SK-N-SH treated with all-trans-retinoic acid at 6 μM for 48 hours (cell line): ENCODE results near the gene ALG10.
"Not testable (repeated sequence)": the region's sequence is repeated elsewhere in the genome, so short reads cannot be mapped to it uniquely, and the experiment has no call there.

Source experiments
- ATAC-seq: fragments of 200-7000 bp; cut with Tn5 transposase; 3 replicates; pipeline ENCODE4 v1.9.1; 2020; ENCODE audit warnings: mild to moderate bottlenecking, moderate library complexity
- BACH2 ChIP-seq: fragments of 250-450 bp; sonication (Bioruptor Pico); IDR thresholded peaks from 2 replicates; pipeline ENCODE4 v1.9.0; 2021; ENCODE audit warnings: mild to moderate bottlenecking, borderline replicate concordance
- CREB5 ChIP-seq: fragments of 250-450 bp; sonication (Bioruptor Pico); IDR thresholded peaks from 2 replicates; pipeline ENCODE4 v1.5.1; 2020; ENCODE audit warnings: low read depth, mild to moderate bottlenecking, moderate library complexity
- CSRNP3 ChIP-seq: fragments of 250-450 bp; sonication (Bioruptor Pico); IDR thresholded peaks from 2 replicates; pipeline ENCODE4 v1.5.1; 2021; ENCODE audit warnings: mild to moderate bottlenecking, moderate library complexity
- ESRRG ChIP-seq: fragments of 250-450 bp; sonication (Bioruptor Pico); IDR thresholded peaks from 2 replicates; pipeline ENCODE4 v1.6.1; 2021; ENCODE audit warnings: mild to moderate bottlenecking
- GLIS3 ChIP-seq: fragments of 250-450 bp; sonication (Bioruptor Pico); IDR thresholded peaks from 2 replicates; pipeline ENCODE4 v1.5.0; 2020; ENCODE audit warnings: mild to moderate bottlenecking, moderate library complexity
- ISL1 ChIP-seq: fragments of 250-450 bp; sonication (Bioruptor Pico); IDR thresholded peaks from 2 replicates; pipeline ENCODE4 v2.1.2; 2022; ENCODE audit warnings: mild to moderate bottlenecking, moderate library complexity
- OSR1 ChIP-seq: fragments of 250-450 bp; sonication (Bioruptor Pico); IDR thresholded peaks from 2 replicates; pipeline ENCODE4 v1.8.0; 2022; ENCODE audit warnings: moderate library complexity, mild to moderate bottlenecking, inconsistent platforms
- PPARA ChIP-seq: fragments of 250-450 bp; sonication (Bioruptor Pico); IDR thresholded peaks from 2 replicates; pipeline ENCODE4 v1.5.0; 2020; ENCODE audit warnings: mild to moderate bottlenecking, borderline replicate concordance
- RARB ChIP-seq: fragments of 250-450 bp; sonication (Bioruptor Pico); IDR thresholded peaks from 2 replicates; pipeline ENCODE4 v1.8.0; 2021; ENCODE audit warnings: mild to moderate bottlenecking, moderate library complexity
- SNAI2 ChIP-seq: fragments of 250-450 bp; sonication (Bioruptor Pico); IDR thresholded peaks from 2 replicates; pipeline ENCODE4 v1.5.0; 2020; ENCODE audit warnings: mild to moderate bottlenecking, moderate library complexity
- TCF4 ChIP-seq: fragments of 250-450 bp; sonication (Bioruptor Pico); IDR thresholded peaks from 2 replicates; pipeline ENCODE4 v1.8.0; 2021; ENCODE audit warnings: mild to moderate bottlenecking, moderate library complexity, borderline replicate concordance
- TOX ChIP-seq: fragments of 250-450 bp; sonication (Bioruptor Pico); IDR thresholded peaks from 2 replicates; pipeline ENCODE4 v1.8.0; 2021; ENCODE audit warnings: mild to moderate bottlenecking, moderate library complexity, borderline replicate concordance
- ZC3H10 ChIP-seq: fragments of 250-450 bp; sonication (Bioruptor Pico); IDR thresholded peaks from 2 replicates; pipeline ENCODE4 v1.5.1; 2021; ENCODE audit warnings: mild to moderate bottlenecking, moderate library complexity
- ZFP3 ChIP-seq: fragments of 250-450 bp; sonication (Bioruptor Pico); IDR thresholded peaks from 2 replicates; pipeline ENCODE4 v1.5.0; 2020; ENCODE audit warnings: mild to moderate bottlenecking, moderate library complexity
- ZNF565 ChIP-seq: fragments of 450-650 bp; formaldehyde crosslinking; conservative IDR thresholded peaks from 2 replicates; pipeline ENCODE4 v1.5.0; 2020; ENCODE audit warnings: low read depth, mild to moderate bottlenecking, moderate library complexity
- ZNF8 ChIP-seq: fragments of 450-650 bp; formaldehyde crosslinking; IDR thresholded peaks from 2 replicates; pipeline ENCODE4 v1.5.0; 2020; ENCODE audit warnings: mild to moderate bottlenecking, moderate library complexity
- TF ChIP-seq, protein P1 (sequence below): fragments of 250-450 bp; sonication (Bioruptor Pico); IDR thresholded peaks from 2 replicates; pipeline ENCODE4 v1.5.0; 2020; ENCODE audit warnings: mild to moderate bottlenecking, moderate library complexity
- TF ChIP-seq, protein P2 (sequence below): fragments of 250-450 bp; sonication (Bioruptor Pico); IDR thresholded peaks from 2 replicates; pipeline ENCODE4 v1.8.0; 2021; ENCODE audit warnings: low read depth, mild to moderate bottlenecking, moderate library complexity, borderline replicate concordance

ALG10 gene

DNA sequence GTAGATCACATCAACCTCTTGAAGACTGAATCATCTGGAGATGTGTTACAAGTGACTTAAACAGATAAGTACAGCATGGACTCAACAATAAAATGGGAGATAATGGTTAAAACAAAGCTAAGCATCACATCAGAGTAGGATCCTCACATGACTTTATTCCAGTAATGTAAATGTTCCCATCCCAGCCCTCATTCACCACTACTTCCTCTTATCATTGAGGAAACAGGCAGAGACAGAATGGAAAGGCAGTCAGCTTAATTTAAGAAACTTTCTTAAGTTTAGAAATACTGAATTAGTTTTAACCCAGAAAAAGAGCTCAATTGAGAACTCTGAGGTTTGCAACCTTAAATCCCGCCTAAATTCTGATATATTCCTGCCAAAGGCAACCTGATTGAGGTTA lies 1.2 kb upstream of the ALG10 start:
- TF ChIP-seq ESRRG (CRISPR knock-in tag) (no peak), RARB (CRISPR knock-in tag) (no peak)

GRCh38 chr12:34027661-34028060 lies 5.4 kb downstream of the ALG10 start:
- ATAC-seq: not testable (repeated sequence)

More for the DNA sequence above, 1.2 kb upstream of the ALG10 start:
- no peak for ATAC-seq

- ATAC-seq: no peak
- TF ChIP-seq GLIS3 (no peak), TCF4 (CRISPR knock-in tag) (no peak), CSRNP3 (CRISPR knock-in tag) (no peak), ZFP3 (CRISPR knock-in tag) (no peak), ZNF8 (CRISPR knock-in tag) (no peak)
Measured at GRCh38 chr12:34030591-34030990, 8.3 kb downstream of the ALG10 start.

- no peak; the same call in 2 of the 3 replicates for ATAC-seq
- TF ChIP-seq, protein P1, sequence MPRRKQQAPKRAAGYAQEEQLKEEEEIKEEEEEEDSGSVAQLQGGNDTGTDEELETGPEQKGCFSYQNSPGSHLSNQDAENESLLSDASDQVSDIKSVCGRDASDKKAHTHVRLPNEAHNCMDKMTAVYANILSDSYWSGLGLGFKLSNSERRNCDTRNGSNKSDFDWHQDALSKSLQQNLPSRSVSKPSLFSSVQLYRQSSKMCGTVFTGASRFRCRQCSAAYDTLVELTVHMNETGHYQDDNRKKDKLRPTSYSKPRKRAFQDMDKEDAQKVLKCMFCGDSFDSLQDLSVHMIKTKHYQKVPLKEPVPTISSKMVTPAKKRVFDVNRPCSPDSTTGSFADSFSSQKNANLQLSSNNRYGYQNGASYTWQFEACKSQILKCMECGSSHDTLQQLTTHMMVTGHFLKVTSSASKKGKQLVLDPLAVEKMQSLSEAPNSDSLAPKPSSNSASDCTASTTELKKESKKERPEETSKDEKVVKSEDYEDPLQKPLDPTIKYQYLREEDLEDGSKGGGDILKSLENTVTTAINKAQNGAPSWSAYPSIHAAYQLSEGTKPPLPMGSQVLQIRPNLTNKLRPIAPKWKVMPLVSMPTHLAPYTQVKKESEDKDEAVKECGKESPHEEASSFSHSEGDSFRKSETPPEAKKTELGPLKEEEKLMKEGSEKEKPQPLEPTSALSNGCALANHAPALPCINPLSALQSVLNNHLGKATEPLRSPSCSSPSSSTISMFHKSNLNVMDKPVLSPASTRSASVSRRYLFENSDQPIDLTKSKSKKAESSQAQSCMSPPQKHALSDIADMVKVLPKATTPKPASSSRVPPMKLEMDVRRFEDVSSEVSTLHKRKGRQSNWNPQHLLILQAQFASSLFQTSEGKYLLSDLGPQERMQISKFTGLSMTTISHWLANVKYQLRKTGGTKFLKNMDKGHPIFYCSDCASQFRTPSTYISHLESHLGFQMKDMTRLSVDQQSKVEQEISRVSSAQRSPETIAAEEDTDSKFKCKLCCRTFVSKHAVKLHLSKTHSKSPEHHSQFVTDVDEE (CRISPR knock-in tag): no peak
- TF ChIP-seq PPARA (no peak), CSRNP3 (CRISPR knock-in tag) (no peak), OSR1 (no peak), GLIS3 (no peak), ZNF565 (CRISPR knock-in tag) (no peak)
Measured at GRCh38 chr12:34033628-34034296, 11.5 kb downstream of the ALG10 start.

DNA sequence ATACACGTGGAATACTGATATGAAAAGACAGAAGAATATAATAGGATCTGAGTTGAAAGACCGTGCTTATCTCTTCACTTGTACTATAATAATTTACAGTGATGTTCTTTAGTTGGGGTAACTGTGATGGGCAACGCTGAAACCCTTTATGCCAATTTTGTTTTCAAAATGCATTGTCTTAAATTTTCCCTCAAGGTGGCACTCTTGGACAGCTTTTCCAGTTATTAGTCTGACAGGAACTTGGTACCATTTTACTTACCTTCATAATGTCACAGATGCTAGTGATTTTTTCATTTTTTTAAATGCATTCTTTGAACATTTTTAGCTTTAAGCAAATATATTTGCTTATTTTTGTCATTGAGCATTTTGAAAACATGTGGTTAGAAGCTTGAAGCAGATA lies 16.1 kb downstream of the ALG10 start:
- peak; percentile 60 for ATAC-seq

- no peak for TF ChIP-seq ZC3H10 (CRISPR knock-in tag)
- TF ChIP-seq, protein P2, sequence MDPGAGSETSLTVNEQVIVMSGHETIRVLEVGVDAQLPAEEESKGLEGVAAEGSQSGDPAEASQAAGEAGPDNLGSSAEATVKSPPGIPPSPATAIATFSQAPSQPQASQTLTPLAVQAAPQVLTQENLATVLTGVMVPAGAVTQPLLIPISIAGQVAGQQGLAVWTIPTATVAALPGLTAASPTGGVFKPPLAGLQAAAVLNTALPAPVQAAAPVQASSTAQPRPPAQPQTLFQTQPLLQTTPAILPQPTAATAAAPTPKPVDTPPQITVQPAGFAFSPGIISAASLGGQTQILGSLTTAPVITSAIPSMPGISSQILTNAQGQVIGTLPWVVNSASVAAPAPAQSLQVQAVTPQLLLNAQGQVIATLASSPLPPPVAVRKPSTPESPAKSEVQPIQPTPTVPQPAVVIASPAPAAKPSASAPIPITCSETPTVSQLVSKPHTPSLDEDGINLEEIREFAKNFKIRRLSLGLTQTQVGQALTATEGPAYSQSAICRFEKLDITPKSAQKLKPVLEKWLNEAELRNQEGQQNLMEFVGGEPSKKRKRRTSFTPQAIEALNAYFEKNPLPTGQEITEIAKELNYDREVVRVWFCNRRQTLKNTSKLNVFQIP (CRISPR knock-in tag): no peak
- no peak for TF ChIP-seq SNAI2 (CRISPR knock-in tag)
- TF ChIP-seq CREB5: no peak
- TF ChIP-seq BACH2: no peak
- TF ChIP-seq RARB (CRISPR knock-in tag): no peak
- TF ChIP-seq ISL1 (CRISPR knock-in tag): no peak
- no peak for TF ChIP-seq TOX (CRISPR knock-in tag)
- TF ChIP-seq TCF4 (CRISPR knock-in tag): no peak
- no peak for TF ChIP-seq ZNF565 (CRISPR knock-in tag)
- no peak for TF ChIP-seq OSR1
- no peak for TF ChIP-seq CSRNP3 (CRISPR knock-in tag)
- TF ChIP-seq, protein P1 (CRISPR knock-in tag): no peak
- TF ChIP-seq GLIS3: no peak
- TF ChIP-seq ZFP3 (CRISPR knock-in tag): no peak
Measured at GRCh38 chr12:34046570-34046969, 24.3 kb downstream of the ALG10 start.

GRCh38 chr12:34047855-34048254 lies 25.6 kb downstream of the ALG10 start:
- not testable (repeated sequence) for ATAC-seq

More at GRCh38 chr12:34046570-34046969, 24.3 kb downstream of the ALG10 start:
- no peak for ATAC-seq
